HG03457 (cell line): Measurements from ENCODE around the gene LMBR1L.
"Not testable (repeated sequence)": the region's sequence is repeated elsewhere in the genome, so short reads cannot be mapped to it uniquely, and the experiment has no call there.

Experiments used
- ATAC-seq: cut with Tn5 transposase; IDR thresholded peaks from one replicate; pipeline ENCODE4 v1.9.1; 2021; ENCODE audit warnings: moderate number of reproducible peaks; ENCODE audit not compliant: unreplicated experiment

LMBR1L gene

DNA sequence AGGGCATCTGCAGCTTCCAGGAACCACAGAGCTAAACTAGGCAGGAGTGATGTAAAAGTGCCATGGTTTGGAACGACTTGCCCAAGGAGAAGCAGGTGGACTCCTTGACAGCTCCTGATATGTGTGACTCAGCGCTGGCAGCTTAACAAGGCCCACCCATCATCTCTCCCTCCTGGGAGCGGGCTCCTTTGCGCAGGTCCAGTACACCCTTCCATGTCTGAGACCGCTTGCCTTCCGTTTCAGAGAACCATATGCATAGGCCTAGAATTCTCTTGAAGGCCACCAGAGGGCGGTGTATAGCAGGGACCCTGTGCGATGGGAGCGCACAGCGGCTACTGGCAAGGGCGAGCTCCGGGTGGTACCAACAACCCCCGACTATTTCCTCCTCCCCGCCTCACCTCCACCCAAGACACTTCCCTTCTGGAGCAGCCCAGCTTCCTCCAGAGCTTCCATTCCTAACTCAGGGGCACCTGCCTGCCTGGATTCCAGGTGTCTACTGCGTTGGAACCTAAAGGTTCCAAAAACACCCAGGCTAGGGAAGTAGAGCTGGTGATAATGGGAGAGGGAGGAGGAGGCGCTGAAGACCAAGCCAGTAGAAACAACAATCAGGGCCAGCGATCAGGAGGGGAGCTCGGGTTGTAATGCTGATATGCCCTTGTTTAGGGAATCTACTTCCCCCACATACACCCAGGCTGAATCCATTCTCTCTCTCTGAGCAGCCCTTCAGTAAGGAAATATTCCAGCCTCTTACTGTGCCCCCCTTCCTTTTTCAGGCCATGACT lies 22.3 kb downstream of the LMBR1L start:
- peak; percentile 56 for ATAC-seq

DNA sequence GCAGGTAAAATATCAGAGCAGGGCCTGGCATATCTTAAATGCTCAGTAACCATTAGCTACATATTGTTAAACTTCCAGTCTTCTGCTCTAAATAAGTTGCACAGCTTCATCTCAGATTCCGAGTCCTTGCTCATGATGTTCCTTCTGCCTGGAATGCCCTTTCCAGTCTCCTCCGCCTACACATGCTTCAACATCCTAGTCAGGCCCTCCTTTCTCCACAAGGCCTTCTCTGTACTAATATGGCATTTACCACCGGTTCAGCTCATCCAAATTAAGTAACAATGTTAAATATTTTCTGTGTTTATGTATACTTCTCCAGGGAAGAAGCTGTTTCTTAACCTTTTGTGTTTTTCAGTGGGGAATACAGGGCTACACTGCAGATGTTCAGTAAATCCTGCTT lies 24.5 kb downstream of the LMBR1L start:
- ATAC-seq, result no peak

DNA sequence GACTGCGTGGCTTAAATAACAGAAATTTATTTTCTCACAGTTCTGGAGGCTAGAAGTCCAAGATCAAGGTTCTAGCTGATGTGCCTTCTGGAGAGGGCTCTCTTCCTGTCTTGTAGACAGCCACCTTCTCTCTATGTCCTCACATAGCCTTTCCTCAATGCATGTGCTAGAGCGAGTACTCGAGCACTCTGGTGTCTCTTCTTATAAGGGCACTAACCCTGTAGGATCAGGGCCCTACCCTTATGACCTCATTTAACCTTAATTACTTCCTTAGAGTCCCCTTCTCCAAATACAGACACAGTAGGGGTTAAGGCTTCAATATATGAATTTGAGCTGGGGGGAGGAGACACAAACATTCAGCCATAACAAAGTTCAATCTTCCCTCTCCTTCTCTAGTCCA lies 26.2 kb downstream of the LMBR1L start:
- ATAC-seq, result no peak

DNA sequence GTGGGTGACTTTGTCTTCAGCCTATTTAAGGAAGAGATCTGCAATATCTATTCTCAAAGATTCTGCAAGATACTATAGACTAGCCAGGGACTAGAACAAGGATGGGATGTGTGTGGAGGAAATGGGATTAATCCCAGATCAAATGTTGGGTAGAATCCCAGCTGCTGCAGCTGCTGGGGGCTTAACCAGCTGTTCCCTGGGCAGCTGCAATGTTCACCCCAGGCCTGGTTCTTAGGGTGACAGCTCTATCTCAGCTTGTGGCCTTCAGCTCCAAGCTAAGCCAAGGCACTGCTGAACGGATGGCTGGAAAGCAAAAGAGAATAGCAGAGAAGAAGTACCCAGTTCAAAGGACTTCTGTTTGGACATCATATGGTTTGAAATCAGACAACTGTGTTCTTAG lies 30.9 kb downstream of the LMBR1L start:
- ATAC-seq, result no peak

DNA sequence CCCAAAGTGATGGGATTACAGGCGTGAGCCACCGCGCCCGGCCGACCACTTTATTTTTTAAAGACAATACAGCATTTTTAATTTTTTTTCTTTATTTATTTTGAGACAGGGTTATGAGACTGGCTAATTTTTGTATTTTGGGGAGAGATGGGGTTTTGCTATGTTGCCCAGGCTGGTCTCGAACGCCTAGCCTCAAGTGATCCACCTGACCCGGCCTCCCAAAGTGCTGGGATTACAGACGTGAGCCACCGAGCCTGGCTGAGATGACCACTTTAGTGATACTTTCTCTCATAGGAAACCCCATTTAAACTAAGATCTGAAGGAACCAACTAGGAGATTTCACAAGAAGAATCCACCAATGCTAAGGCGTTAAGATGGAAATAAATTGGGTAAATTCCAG lies 39.7 kb downstream of the LMBR1L start:
- no peak for ATAC-seq

DNA sequence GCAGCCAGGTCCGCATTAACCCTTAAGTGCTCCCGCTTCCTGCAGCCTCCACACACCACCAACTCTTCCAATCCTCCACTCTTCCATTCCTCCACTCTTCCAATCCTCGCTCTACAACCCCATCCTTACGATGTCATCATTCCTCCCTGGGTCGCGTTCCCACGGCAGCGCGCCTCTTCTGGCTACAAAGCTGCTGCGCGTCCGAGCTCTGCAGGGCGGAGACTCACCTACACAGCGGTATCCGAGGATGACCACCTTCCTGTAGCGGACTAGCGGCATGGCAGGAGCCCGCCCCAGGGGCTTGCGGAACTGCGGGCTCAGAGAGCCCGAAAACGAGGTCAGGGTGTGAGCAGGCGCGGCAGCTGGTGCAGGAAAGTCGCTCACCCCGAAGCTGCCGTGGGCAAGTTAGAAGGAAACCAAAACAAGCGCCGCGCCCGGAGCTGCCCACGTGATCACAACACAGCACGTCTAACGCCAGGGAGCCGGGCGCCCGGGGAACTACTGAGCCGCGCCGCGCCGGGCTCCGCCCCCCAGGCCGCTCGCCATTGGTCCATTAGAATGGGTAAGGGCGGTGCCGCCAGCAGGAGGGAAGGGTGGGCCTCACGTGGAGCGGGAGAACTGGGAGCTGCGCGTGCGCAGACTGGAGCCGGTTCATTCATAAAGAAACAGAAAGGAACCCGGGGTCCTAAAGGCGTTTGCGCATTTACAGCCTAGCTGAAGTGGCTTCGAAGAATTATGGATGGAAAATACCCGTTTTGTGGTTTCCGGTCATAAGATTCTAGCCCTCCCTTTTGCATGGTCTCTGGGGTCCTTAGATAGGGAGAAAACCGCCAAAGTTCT lies 40.9 kb downstream of the LMBR1L start, which contains the start of gene RHEBL1:
TSS of gene RHEBL1 (minus strand) at position 473 of the 840 bp plus-strand sequence. CDS start at position 279, 194 bp downstream.
- ATAC-seq, result peak; percentile 92

DNA sequence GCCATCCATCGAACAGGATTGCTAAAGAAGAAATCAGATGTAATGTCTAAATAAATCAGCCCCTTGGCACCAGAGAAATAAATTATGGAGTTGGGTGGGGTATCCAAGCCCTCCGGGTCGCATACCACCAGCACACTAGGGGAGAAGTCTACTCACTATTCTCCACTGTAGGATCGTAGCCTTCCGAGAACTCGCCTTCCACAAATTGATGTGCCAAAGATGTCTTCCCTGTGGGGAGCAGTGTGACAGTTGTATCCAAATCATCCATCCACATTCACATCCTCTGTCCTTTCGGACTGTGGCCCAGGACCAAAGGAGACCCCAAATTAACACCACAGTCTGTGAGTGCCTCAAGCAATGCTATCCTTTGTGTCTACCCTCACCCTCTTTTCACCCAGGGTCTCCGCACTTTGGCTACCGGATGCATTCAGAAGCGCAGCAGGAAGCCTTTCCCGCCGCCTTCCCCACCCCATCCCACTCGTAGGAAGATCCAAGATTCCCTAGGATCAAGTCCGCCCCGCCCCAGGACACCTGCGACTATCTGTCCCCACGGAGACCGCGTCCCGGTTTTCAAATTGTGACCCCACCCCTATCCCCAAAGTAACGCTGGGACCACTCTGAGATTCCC lies 41.7 kb downstream of the LMBR1L start:
- no peak for ATAC-seq

DNA sequence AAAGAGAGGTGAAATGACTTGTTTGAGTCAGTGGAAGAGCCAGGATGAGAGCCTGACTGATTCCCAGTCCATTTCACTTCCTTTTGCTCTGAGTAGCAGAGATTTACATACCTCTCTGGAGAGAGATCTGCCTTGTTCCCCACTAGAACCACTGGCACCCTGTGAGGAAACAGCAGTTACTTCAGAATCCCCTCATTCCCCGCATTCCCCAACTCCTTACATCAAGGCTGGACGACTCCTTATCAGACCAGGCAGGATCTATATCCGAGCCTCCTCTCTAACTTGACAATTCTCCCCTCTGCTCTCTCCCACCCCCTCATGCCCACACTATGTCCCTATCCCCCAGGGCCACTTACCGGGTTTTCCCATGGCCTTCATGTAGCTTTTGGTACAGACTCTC lies 44.5 kb downstream of the LMBR1L start:
- ATAC-seq, result no peak

DNA sequence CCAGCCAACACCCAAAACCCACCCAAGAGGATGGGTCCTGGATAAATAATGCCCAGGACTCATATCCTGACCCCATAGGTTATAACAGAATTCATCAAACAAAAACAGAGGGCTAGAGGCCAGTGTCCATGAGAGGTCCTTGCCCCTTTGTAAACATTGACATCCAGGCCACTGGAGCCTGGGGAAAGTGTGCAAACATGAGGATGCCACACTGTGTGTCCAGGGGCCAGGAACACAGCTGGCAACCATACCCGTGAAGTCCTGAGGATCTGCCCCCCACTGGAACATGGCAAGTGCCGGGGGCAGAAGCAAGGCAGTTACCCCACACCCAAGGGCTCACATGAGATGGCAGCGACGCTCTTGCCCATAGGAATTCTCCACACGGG lies 45.9 kb downstream of the LMBR1L start:
- no peak for ATAC-seq

DNA sequence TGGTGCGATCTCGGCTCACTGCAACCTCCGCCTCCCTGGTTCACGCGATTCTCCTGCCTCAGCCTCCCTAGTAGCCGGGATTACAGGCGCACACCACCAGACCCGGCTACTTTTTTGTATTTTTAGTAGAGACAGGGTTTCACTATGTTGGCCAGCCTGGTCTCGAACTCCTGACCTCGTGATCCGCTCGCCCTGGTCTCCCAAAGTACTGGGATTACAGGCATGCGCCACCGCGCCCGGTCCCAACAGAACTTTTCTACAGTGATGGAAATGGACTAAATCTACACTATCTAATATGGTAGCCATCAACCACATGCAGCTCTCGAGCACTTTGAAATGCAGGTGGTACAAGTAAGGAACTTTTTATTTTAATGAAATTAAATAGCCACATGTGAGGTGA lies 48.7 kb downstream of the LMBR1L start:
- not testable (repeated sequence) for ATAC-seq

DNA sequence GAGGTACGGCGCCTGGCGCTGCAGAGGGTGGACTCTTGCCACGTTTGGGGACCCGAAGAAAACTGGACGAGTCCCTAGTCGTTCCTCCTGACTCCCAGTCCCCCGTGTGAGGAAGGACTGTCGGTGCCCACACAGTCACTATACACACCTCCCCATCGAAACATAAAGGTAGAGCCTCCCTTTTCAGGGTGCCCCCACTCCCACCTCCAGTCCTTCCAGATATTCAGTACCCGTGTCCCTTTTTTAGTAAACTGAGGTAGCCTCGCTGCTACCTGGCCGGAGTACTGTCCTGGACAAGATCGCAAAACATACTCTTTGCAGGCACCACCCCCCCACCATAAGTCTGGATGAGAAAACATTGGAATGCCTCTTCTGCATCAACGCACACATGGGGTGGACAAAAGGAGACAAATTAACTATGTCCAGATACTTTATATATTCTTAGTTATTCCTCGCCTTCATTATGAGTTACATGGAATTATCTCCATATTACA lies 49.4 kb downstream of the LMBR1L start:
- no peak for ATAC-seq

DNA sequence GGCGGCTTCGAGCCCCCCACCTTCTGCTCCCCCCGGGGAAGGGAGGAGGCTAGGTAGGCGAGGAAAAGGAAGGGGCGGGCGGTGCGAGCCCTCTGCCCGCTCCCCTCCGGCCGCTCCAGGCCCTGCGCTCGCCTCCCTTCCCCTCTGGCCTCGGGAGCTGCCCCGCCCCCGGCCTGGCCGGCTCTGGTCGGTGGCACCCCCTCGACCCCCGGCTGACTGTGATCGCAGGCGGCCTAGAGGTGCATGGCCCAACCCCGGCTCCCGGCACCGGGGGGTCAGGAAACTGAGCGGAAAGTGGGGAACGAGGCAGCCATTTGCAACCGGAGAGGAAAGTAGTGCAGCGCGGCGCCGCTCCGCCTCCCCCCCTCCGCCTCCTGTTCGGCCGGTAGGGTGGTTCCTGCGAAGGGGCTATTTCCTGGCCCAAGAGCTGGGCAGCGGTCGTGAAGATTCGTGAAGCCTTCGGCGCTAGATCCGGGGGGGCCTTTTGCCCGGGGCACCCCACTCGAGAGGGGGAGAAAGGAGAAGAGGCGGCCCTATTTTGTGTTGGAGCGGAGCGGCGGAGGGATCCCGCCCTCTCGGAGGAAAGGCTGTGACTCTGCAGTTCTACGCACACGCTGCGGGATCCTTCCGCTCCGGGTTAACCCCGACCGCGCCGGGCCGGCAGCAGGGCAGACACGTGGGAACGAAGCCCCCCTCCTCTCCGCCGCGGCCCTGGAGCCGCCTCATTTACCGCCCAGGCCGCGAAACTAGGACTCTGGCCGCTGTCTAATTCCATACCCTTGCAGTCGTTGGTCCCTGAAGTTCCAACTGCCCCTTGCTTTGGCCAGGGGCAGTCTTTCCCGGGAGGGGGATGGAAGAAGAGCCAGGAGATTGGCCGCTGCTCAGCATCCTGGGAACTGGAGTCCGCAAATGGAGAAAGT lies 50.1 kb downstream of the LMBR1L start, which contains the start of gene KMT2D:
TSS of gene KMT2D (minus strand) at position 558 of the 920 bp plus-strand sequence. CDS start 5,470 bp downstream, outside the sequence.
- no peak for ATAC-seq

DNA sequence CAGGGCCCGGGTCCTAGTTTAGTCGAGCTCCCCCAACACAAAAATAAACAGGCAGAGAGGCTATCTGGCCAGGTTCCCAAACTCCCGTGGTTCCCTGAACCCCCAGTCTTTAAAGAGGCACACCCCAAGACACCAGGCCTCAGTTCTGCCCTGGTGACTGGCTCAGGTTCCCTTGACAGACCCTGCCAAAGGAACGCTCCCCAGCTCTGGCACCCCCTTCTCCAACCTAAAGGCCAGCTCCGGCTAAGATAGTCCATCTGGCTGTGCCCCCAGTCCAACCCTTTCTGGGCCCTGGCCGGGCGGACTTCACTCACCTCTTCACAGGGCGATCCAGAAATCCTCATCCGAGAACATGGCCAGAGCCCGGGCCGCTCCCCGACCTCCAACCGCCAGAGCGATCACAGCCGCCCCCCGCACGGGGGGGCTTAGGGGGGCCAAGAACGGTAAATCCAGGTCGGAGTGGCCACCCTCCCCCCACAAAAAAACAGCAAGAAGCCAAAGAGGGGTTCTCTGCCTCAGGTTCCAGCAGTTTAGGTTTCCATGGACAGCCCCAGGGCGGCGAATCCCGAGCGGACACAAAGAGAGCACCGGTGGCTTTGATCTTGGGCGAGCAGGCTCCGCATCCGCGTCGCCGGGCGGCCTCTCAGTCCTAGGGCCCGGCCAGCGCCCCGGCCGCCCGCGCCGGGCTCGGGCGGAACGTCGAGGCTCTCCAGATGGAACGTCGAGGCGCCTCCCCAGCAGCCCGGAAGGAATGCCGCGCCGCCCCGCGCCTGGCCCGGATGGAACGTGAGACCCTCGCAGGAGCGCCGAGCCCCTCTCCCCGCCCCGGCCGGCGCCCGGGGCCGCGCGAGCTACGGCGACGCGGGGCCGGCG lies 51.1 kb downstream of the LMBR1L start:
- no peak for ATAC-seq

DNA sequence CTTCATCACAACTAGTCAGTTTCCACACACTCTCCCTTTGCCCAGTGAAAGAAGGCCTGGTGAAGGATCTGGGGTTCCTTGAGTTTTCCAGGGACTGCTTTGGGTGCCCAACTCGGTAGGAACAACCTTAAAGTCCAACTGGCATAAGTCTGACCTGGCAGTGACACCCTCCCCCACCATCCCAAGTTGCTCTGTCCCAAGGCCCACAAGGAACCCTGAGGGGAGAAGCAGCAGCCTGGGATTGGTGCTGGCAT lies 51.7 kb downstream of the LMBR1L start:
- no peak for ATAC-seq

DNA sequence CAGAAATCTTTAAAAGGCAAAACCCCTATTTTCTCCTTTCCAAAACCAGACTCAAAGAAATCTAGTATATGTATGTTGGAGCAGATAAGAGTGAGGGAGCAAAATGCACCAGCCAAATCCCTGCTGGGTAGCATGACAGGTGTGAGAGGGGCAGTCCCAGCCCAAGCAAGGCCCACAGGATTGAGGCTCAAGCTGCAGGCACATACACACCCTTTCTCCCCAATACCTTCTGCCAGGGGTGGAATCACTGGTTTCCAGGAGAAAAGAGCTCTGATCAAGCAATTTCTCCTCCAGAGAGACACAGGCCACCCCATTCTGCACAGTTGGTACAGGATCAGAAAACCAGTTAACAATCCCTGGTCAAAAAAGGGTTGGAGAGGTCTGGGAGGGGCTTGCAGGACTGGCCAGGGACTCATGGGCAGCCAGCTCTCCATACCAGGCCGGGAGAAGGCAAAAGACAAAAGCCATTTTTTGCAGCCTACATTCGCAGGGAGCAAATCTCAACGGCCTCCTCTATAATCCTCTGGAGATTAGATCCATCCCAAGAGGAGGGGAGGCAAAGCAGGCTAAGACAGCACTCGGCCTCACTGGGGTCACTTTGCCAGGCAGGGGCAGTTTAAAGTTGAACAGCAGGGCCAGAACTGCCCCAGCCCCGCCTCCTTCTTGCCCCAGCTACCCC lies 52.1 kb downstream of the LMBR1L start:
- no peak for ATAC-seq

DNA sequence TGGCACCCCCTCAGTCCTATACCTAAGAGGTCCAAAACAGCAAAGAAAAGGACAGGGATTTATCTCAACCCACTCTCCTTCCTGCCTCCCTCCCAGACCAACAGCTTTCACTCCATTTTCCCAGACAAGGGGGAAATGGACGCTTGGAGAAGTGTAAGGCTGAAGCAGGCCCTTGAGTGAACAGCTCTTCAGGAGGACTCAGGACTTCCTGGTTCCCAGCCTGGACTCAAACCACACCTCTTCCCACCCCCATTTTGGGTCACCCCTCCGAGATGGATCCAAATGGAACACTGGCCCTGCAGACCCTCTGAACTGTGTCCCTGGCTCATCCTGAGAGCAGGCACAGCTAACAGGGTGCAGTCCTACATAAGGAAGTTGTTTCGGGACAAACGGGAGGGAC lies 52.8 kb downstream of the LMBR1L start:
- ATAC-seq, result no peak

DNA sequence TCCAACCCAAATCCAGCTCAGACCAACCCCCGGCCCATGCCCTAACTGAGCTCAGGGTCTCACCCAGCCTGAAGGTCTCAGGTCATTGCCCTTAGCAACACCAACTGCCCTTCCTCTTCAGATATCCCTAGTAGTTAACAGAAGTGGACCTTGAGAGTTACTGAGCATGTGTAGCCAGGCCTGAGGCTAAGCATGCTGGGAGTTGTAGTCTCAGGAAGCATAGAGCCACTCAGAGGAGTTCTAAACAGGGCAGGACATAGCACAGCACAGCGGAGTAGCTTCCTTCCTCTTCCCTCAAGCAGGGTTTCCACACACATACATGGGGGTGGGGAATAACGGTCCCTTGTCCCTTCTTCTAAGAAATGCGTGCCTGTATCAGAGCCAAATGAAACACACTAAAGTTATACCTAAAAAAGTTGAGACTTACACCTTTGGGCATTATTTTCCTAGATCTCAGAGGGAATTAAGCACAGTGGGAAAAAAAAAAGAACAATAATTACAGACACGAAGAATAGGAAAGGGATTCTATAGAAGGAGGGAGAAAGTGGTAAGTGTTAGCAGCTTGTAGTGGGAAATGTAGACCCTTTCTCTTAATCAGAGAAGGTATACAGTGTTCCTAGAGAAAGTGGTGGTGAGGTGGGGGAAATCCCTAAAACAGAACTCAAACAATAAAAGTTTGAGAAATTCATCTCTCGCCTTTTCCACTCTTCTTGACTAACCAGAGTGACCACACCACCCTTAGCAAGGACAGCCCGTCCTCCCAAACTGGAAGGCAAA lies 54.5 kb downstream of the LMBR1L start:
- ATAC-seq, result no peak

DNA sequence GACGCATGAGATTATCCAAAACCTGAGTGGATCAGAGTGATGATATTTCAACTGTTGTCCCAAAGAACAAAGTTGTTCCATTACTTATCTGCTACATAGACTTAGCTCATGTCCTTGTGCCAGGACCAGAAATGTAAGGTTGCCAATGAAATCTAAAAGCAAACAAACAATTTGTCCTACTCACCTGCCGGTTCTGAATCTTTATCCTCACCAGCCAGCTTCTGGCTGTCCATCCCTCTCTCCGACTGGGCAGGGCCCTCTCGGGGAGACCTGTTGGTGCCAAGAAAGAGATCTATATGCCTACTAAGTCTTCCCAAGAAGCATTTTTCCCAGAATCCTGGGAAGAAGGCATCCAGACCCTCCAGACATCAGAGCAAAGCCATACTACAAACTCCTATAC lies 55.6 kb downstream of the LMBR1L start:
- no peak for ATAC-seq
